Measurements from ENCODE around the gene ZBTB16. TPM values are rescaled to one million over a fixed set of nuclear protein-coding genes. Genes with fewer than 3 reads are reported as not detected.

The ZBTB16 gene
- total RNA-seq, 3 donors from 2014 or later (not counting 1 experiment from before 2014, with no cell fraction given): 104 to 224 (median 156) TPM

DNA sequence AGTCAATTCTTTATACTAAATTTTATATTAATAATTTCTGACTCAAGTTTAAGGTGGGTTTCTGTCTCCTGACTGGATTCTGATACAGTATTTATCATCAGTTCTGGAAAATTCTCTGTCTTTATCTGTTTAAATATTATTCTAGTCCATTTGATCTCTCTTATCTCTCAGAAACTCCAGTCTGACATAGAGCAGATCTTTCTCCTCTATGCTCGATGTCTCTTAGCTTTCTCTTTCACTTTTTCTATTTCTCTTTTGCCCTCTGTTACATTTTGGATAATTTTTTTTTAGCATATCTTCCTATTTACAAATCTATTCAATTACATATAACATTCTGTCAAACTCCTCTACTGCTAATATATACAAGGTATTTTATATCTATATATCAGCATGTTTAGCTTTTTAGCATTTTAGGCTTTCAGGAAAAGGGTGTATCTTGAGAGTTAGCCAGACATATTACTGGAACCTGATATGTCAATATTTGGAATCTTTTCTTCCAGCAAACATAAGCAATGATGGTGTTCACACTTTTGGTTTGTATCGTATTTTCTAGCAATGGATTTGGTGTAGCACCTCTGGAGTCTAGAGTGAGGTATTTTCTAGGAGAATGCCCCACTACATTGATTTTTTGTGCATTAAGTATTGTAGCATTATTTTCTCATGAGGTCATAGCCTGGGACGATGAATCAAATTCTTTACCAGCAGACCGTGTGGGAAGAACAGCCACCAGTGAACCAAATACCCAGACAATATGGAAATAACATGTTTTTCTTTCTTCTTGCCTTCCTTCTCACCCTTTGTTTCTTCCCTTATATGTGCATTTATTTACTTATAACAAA lies 232.6 kb downstream of the ZBTB16 start:
- no peak overlapping the region for H3K4me3 ChIP-seq (ENCODE audit: low read length)
- Mint-ChIP-seq H3K27ac (no peak overlapping the region), H3K36me3 (no peaks in the 10 kb centered on the region), H3K4me1 (no peaks in the 10 kb centered on the region), H3K27me3 (ENCODE audit: low read depth in 2 of 2) (peaks cover 3 to 14% of the 10 kb centered on the region in 2 donors), H3K9me3 (no peaks in the 10 kb centered on the region), H3K4me3 (no peak overlapping the region)
- H3K27ac ChIP-seq (ENCODE audit: low read length): no peak overlapping the region
- H3K36me3 ChIP-seq (ENCODE audit: control insufficient read depth, insufficient read depth, low read length): no peaks in the 10 kb centered on the region
- H3K4me1 ChIP-seq (ENCODE audit: control insufficient read depth, insufficient read depth, low read length): no peaks in the 10 kb centered on the region
- H3K9me3 ChIP-seq (ENCODE audit: control insufficient read depth, insufficient read depth, low read length): no peaks in the 10 kb centered on the region
- WGBS (ENCODE audit: insufficient coverage): 81% methylated on average over 4 of the region's 4 CpGs
- intact Hi-C loops (cut with micrococcal nuclease): no loop called here
- ATAC-seq: no peak
- no peak for DNase-seq
- TF ChIP-seq, protein P1, sequence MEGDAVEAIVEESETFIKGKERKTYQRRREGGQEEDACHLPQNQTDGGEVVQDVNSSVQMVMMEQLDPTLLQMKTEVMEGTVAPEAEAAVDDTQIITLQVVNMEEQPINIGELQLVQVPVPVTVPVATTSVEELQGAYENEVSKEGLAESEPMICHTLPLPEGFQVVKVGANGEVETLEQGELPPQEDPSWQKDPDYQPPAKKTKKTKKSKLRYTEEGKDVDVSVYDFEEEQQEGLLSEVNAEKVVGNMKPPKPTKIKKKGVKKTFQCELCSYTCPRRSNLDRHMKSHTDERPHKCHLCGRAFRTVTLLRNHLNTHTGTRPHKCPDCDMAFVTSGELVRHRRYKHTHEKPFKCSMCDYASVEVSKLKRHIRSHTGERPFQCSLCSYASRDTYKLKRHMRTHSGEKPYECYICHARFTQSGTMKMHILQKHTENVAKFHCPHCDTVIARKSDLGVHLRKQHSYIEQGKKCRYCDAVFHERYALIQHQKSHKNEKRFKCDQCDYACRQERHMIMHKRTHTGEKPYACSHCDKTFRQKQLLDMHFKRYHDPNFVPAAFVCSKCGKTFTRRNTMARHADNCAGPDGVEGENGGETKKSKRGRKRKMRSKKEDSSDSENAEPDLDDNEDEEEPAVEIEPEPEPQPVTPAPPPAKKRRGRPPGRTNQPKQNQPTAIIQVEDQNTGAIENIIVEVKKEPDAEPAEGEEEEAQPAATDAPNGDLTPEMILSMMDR (IDR thresholded peaks at IDR 0.05): no peak
- H3K27me3 ChIP-seq (ENCODE audit: control insufficient read depth, insufficient read depth, low read length): peaks cover 2% of the 10 kb centered on the region

DNA sequence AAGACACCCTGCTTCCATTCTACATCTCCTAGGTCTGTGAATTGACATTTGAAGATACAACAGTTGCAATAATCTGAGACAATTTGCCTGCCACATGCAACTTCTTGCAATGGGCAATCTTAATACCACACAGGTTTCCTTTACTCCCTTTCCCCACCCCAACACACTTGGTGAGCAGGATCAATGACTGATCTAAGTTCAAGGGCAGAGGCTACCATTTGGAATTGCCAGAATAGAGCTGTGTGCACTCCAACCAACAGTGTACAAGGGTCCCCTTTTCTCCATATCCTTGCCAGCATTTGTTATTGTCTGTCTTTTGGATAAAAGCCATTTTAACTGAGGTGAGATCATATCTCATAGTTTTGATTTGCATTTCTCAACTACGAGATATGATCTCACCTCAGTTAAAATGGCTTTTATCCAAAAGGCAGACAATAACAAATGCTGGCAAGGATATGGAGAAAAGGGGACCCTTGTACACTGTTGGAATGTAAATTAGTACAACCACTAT lies 233.7 kb downstream of the ZBTB16 start:
- intact Hi-C loops (cut with micrococcal nuclease): no loop called here
- TF ChIP-seq, protein P1 (IDR thresholded peaks at IDR 0.05): no peak
- Mint-ChIP-seq H3K27ac (no peak overlapping the region), H3K36me3 (no peaks in the 10 kb centered on the region), H3K4me3 (no peak overlapping the region), H3K27me3 (ENCODE audit: low read depth in 2 of 2) (peaks cover 6 to 14% of the 10 kb centered on the region in 2 donors), H3K4me1 (no peaks in the 10 kb centered on the region), H3K9me3 (no peaks in the 10 kb centered on the region)
- Histone ChIP-seq H3K27ac (ENCODE audit: low read length) (no peak overlapping the region), H3K4me1 (ENCODE audit: control insufficient read depth, insufficient read depth, low read length) (no peaks in the 10 kb centered on the region), H3K36me3 (ENCODE audit: control insufficient read depth, insufficient read depth, low read length) (no peaks in the 10 kb centered on the region), H3K9me3 (ENCODE audit: control insufficient read depth, insufficient read depth, low read length) (no peaks in the 10 kb centered on the region), H3K4me3 (ENCODE audit: low read length) (no peak overlapping the region), H3K27me3 (ENCODE audit: control insufficient read depth, insufficient read depth, low read length) (peaks cover 2% of the 10 kb centered on the region)
- ATAC-seq (no peak), DNase-seq (no peak)
- WGBS (ENCODE audit: insufficient coverage): 100% methylated on average over 1 of the region's 1 CpG

DNA sequence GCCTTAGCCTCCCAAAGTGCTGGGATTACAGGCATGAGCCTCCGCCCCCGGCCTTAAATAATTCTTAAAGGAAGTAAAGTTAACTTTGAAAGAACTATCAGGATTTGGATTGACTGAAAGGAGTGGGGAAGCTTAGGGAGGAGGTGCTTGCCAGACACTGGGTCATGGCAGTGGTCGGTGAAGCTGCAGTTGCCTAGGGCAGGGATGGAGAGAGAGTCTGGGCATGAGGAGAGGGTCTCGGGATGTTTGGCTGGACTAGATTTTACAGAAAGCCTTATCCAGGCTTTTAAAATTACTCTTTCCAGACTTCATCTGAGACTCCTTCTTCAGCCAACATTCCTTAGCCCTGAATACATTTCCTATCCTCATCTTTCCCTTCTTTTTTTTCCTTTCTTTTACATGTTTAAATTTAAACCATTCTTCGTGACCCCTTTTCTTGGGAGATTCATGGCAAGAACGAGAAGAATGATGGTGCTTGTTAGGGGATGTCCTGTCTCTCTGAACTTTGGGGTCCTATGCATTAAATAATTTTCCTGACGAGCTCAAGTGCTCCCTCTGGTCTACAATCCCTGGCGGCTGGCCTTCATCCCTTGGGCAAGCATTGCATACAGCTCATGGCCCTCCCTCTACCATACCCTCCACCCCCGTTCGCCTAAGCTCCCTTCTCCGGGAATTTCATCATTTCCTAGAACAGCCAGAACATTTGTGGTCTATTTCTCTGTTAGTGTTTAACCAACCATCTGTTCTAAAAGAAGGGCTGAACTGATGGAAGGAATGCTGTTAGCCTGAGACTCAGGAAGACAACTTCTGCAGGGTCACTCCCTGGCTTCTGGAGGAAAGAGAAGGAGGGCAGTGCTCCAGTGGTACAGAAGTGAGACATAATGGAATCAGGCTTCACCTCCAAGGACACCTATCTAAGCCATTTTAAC lies 236.4 kb downstream of the ZBTB16 start, which contains the start of gene NNMT:
Gene NNMT (plus strand): TSS at position 724 of the 929 bp plus-strand sequence. CDS start 158 bp downstream, at position 882.
- no peak for ATAC-seq
- DNase-seq: no peak
- Mint-ChIP-seq H3K36me3 (no peaks in the 10 kb centered on the region), H3K9me3 (no peaks in the 10 kb centered on the region), H3K27ac (no peak within 1 kb of the TSS), H3K27me3 (ENCODE audit: low read depth in 2 of 2) (peaks cover 6 to 15% of the 10 kb centered on the region in 2 donors), H3K4me1 (no peaks in the 10 kb centered on the region), H3K4me3 (no peak within 1 kb of the TSS)
- Histone ChIP-seq H3K4me1 (ENCODE audit: control insufficient read depth, insufficient read depth, low read length) (no peaks in the 10 kb centered on the region), H3K9me3 (ENCODE audit: control insufficient read depth, insufficient read depth, low read length) (no peaks in the 10 kb centered on the region), H3K36me3 (ENCODE audit: control insufficient read depth, insufficient read depth, low read length) (no peaks in the 10 kb centered on the region), H3K27me3 (ENCODE audit: control insufficient read depth, insufficient read depth, low read length) (peaks cover 2% of the 10 kb centered on the region), H3K4me3 (ENCODE audit: low read length) (no peak within 1 kb of the TSS), H3K27ac (ENCODE audit: low read length) (no peak within 1 kb of the TSS)
- TF ChIP-seq, protein P1 (IDR thresholded peaks at IDR 0.05): no peak
- intact Hi-C loops (cut with micrococcal nuclease): no loop called here
- WGBS (ENCODE audit: insufficient coverage): 83% methylated on average over 11 of the region's 11 CpGs

Data from natural killer cell (primary cell).